Keratinocyte (primary cell): ENCODE results near the gene FBN1.

Source experiments
- CTCF ChIP-seq, 3 experiments: IDR thresholded peaks in 1 of 3; conservative IDR thresholded peaks in 1 of 3; optimal IDR thresholded peaks in 1 of 3; 2 replicates in 2 of 3; 3 replicates in 1 of 3; pipeline versions ENCODE3 to v1.5.1; 2011; ENCODE audit warnings: low read length in 3 of 3, mild to moderate bottlenecking in 3 of 3, moderate library complexity in 2 of 3, control low read depth in 1 of 3, inconsistent platforms in 1 of 3; ENCODE audit not compliant: insufficient read depth in 2 of 3; ENCODE audit errors: extremely low read depth in 1 of 3
- EZH2 ChIP-seq: IDR thresholded peaks from one replicate; pipeline ENCODE4 v1.6.1; 2012; ENCODE audit warnings: inconsistent platforms, mild to moderate bottlenecking, low read length, moderate library complexity

- TF ChIP-seq CTCF (optimal IDR thresholded peaks at IDR 0.05 in 1 of 3, IDR thresholded peaks at IDR 0.05 in 1 of 3, conservative IDR thresholded peaks at IDR 0.05 in 1 of 3; ENCODE audit: extremely low read depth in 1 of 3, insufficient read depth in 2 of 3, low read length in 3 of 3): no peak
- no peak for TF ChIP-seq EZH2
Measured at GRCh38 chr15:48381861-48382260, 263.6 kb downstream of the FBN1 start.
